Smooth muscle cell (in vitro differentiated cells): ENCODE results near the gene GPR35. TPM values are rescaled to one million over a fixed set of nuclear protein-coding genes. Genes with fewer than 3 reads are reported as not detected.

ENCODE experiments used
- DNase-seq: peaks from one replicate; lab custom pipeline; 2025; ENCODE audit not compliant: unreplicated experiment; lab: John Stamatoyannopoulos, UW
- H2AFZ ChIP-seq: fragments of 200-600 bp; sonication (generic); 2 replicates; pipeline ENCODE4 v1.6.0; 2016; ENCODE audit warnings: antibody characterized with exemption, low read depth, mild to moderate bottlenecking
- H3F3A ChIP-seq: fragments of 200-600 bp; sonication (generic); 2 replicates; pipeline ENCODE4 v1.6.0; 2017; ENCODE audit warnings: antibody characterized with exemption, low read depth
- H3K27ac ChIP-seq: fragments of 200-600 bp; sonication (generic); 2 replicates; pipeline ENCODE4 v1.5.1; 2016; ENCODE audit warnings: low read depth, mild to moderate bottlenecking
- H3K27me3 ChIP-seq: fragments of 200-600 bp; sonication (generic); 2 replicates; pipeline ENCODE4 v1.6.1; 2016; ENCODE audit warnings: low read depth, mild to moderate bottlenecking
- H3K36me3 ChIP-seq: fragments of 200-600 bp; sonication (generic); 2 replicates; pipeline ENCODE4 v1.5.1; 2016; ENCODE audit warnings: low read depth
- H3K4me1 ChIP-seq: fragments of 200-600 bp; sonication (generic); 2 replicates; pipeline ENCODE4 v1.5.1; 2016; ENCODE audit warnings: low read depth
- H3K4me2 ChIP-seq: fragments of 200-600 bp; sonication (generic); 2 replicates; pipeline ENCODE4 v1.6.0; 2016; ENCODE audit warnings: mild to moderate bottlenecking
- H3K4me3 ChIP-seq: fragments of 200-600 bp; sonication (generic); 2 replicates; pipeline ENCODE4 v1.5.1; 2016; ENCODE audit warnings: mild to moderate bottlenecking
- H3K79me2 ChIP-seq: fragments of 200-600 bp; sonication (generic); 2 replicates; pipeline ENCODE4 v1.6.0; 2016; ENCODE audit warnings: low read depth, mild to moderate bottlenecking
- H3K9ac ChIP-seq: fragments of 200-600 bp; sonication (generic); 2 replicates; pipeline ENCODE4 v1.6.0; 2016; ENCODE audit warnings: low read depth
- H3K9me3 ChIP-seq: fragments of 200-600 bp; sonication (generic); replicated peaks from 2 replicates; pipeline ENCODE4 v1.5.1; 2016; ENCODE audit warnings: low read depth
- H4K20me1 ChIP-seq: fragments of 200-600 bp; sonication (generic); 2 replicates; pipeline ENCODE4 v1.6.0; 2016; ENCODE audit warnings: low read depth
- WGBS: methylation state at CpG from one replicate; pipeline ENCODE4 v1.1.7; 2016; ENCODE audit warnings: low lambda C conversion rate; 5-methylcytosine and 5-hydroxymethylcytosine counted together
- polyA plus RNA-seq: library from polyadenylated mRNA; unstranded; fragments of >200 nt; fragmentation: Nextera tagmentation; extraction: Ambion mirVana; gene quantifications from 2 replicates; pipeline ENCODE4 v1.2.1, GENCODE V29; 2016
- total RNA-seq: library from RNA; depleted of rRNA; stranded (reverse); fragments of >200 nt; gene quantifications from 2 replicates; pipeline ENCODE4 v1.2.3, GENCODE V29; 2014
- TF ChIP-seq, protein P1 (sequence below): fragments of 200-600 bp; sonication (generic); IDR thresholded peaks from 2 replicates; pipeline ENCODE4 v1.5.1; 2017; ENCODE audit warnings: borderline replicate concordance, mild to moderate bottlenecking, antibody characterized with exemption; ENCODE audit not compliant: insufficient read depth, poor library complexity, severe bottlenecking

Gene GPR35
- total and polyA plus RNA-seq, 2 experiments from 2014 or later: 1.3 to 2.1 TPM

DNA sequence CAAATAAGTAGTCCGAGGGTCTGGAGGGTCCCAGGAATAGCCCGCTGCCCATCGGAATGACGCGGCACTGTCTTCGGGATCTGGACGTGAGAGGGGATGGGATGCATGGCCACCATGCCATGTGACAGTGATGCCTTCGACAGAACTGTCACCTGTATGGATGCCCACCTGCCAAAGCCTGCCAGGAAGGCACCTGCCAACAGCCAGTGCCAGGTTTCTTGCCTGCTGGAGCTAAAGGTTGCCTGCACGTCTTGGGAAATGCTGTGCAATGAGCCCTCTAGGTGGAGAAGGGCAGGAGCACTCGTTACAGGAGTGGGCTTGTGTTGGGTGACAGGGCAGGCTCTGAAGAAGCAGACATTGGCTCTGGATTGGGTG, 20.5 kb downstream of the GPR35 start:
- Histone ChIP-seq H3K27me3 (peaks cover 21% of the 10 kb centered on the region), H4K20me1 (no peaks in the 10 kb centered on the region), H3K79me2 (no peaks in the 10 kb centered on the region), H3F3A (no peaks in the 10 kb centered on the region), H3K9ac (no peak overlapping the region), H3K9me3 (no peaks in the 10 kb centered on the region), H3K36me3 (no peaks in the 10 kb centered on the region), H3K27ac (no peak overlapping the region), H3K4me2 (no peak overlapping the region), H3K4me1 (peaks cover 6% of the 10 kb centered on the region), H3K4me3 (no peak overlapping the region), H2AFZ (no peak overlapping the region)
- WGBS: 94% methylated on average over 10 of the region's 10 CpGs
- TF ChIP-seq, protein P1, sequence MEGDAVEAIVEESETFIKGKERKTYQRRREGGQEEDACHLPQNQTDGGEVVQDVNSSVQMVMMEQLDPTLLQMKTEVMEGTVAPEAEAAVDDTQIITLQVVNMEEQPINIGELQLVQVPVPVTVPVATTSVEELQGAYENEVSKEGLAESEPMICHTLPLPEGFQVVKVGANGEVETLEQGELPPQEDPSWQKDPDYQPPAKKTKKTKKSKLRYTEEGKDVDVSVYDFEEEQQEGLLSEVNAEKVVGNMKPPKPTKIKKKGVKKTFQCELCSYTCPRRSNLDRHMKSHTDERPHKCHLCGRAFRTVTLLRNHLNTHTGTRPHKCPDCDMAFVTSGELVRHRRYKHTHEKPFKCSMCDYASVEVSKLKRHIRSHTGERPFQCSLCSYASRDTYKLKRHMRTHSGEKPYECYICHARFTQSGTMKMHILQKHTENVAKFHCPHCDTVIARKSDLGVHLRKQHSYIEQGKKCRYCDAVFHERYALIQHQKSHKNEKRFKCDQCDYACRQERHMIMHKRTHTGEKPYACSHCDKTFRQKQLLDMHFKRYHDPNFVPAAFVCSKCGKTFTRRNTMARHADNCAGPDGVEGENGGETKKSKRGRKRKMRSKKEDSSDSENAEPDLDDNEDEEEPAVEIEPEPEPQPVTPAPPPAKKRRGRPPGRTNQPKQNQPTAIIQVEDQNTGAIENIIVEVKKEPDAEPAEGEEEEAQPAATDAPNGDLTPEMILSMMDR: no peak
- no peak for DNase-seq

DNA sequence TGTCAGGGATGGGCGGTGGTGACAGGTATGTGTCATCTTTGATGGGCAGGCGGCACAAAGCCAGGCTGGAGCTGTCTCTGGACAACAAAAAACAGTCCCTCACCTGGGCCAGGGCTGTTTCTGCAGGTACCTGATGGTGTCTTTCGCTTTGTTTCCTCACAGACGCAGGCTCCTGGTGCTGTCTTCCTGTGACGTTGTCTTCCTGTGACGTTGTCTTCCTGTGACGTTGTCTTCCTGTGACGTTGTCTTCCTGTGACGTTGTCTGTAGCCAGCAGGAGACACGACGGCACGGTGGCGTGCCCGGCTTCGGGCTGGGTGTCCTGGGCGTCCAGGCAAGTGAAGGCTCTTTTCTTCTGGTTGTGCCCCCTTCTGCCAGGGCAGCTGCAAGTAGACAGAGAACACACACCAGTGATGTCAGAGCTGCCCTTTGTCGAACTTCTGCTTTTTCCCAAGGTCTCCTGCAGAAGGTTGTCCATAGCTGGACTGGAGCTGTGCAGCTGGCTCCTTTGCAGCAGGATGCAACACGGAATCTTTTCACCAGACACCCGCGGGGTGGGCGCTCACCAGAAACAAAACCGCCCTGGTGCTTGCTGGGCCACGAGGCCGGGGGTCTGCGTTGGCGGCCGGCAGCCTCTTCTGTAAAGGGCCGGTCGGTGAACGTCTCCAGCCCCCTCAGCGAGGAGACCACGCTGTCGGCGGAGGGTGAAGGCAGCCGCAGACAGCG, 21.1 kb downstream of the GPR35 start:
- H3K4me2 ChIP-seq: no peak overlapping the region
- peaks cover 24% of the 10 kb centered on the region for H3K27me3 ChIP-seq
- no peaks in the 10 kb centered on the region for H3F3A ChIP-seq
- no peaks in the 10 kb centered on the region for H3K9me3 ChIP-seq
- H3K27ac ChIP-seq: no peak overlapping the region
- no peak for DNase-seq
- H3K4me1 ChIP-seq: peaks cover 6% of the 10 kb centered on the region
- H3K9ac ChIP-seq: no peak overlapping the region
- TF ChIP-seq, protein P1: no peak
- H3K4me3 ChIP-seq: no peak overlapping the region
- no peak overlapping the region for H2AFZ ChIP-seq
- no peaks in the 10 kb centered on the region for H4K20me1 ChIP-seq
- H3K79me2 ChIP-seq: no peaks in the 10 kb centered on the region
- WGBS: 92% methylated on average over 36 of the region's 36 CpGs
- H3K36me3 ChIP-seq: no peaks in the 10 kb centered on the region

DNA sequence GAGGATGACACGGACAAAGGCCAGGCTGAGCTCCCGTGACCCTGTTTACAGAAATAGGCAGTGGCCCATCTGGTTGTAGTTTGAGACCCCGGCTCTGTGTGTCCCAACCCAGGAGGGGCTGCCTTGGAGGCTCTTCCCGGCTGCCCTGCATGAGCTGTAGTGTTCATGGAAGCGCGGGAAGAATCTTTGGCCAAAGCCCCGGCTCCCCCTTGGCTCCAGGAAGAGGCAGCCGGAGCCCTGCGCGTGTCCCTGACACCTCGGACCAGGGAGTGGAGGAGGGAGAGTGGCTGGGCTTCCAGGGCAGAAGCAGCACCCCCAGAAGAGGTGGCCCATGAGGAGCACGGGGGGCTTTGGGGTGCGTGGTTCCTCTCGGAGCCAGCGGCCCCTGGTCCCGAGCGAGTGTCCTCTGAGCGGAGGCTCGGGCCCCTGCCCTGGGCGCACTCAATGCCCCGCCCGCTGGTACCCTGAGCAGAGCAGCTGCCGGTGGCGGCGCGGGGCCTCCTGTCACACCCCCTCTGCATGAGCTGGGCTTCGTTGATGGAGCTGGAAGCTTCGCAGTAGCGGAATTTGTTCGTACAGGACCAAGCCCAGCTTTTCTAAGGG, 21.7 kb downstream of the GPR35 start:
- H3K4me3 ChIP-seq: no peak overlapping the region
- H3K4me2 ChIP-seq: no peak overlapping the region
- DNase-seq: no peak
- no peaks in the 10 kb centered on the region for H3K79me2 ChIP-seq
- H3F3A ChIP-seq: no peaks in the 10 kb centered on the region
- 92% methylated on average over 30 of the region's 30 CpGs for WGBS
- H3K36me3 ChIP-seq: no peaks in the 10 kb centered on the region
- no peaks in the 10 kb centered on the region for H3K9me3 ChIP-seq
- H2AFZ ChIP-seq: no peak overlapping the region
- TF ChIP-seq, protein P1: no peak
- no peak overlapping the region for H3K27ac ChIP-seq
- peaks cover 6% of the 10 kb centered on the region for H3K4me1 ChIP-seq
- peaks cover 27% of the 10 kb centered on the region for H3K27me3 ChIP-seq
- H4K20me1 ChIP-seq: no peaks in the 10 kb centered on the region
- no peak overlapping the region for H3K9ac ChIP-seq
